HG03045 (cell line): ENCODE measurements around the gene LMCD1.

Experiments used
- ATAC-seq: cut with Tn5 transposase; IDR thresholded peaks from one replicate; pipeline ENCODE4 v1.9.1; 2021; ENCODE audit warnings: mild to moderate bottlenecking, moderate library complexity; ENCODE audit not compliant: unreplicated experiment

Gene LMCD1

GRCh38 chr3:8482960-8483665 is 18.5 kb upstream of the LMCD1 start:
- ATAC-seq, result no peak

- ATAC-seq, result no peak
Measured at GRCh38 chr3:8484409-8485140, 17.0 kb upstream of the LMCD1 start.

- no peak for ATAC-seq
Measured at GRCh38 chr3:8485141-8485870, 16.3 kb upstream of the LMCD1 start.

DNA sequence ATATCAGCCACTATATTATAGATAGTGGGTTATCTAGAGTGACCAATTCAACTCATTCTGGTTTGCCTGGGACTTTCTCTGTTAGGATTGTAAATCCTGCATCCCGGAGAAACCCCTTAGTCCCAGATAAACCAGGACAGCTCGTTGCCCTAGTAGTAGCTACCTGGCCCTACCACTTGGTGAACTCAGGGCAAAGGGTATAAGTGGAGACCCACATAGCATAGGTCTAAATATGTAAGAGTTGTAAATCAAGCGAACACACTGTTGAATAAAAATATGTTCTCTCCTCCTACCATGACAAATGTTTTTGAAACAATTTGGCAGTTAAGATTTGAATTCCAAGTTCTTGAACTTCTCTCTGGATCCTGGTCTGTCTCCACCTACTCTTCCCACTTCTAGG is 15.7 kb upstream of the LMCD1 start:
- no peak for ATAC-seq

- no peak for ATAC-seq
Measured at GRCh38 chr3:8486434-8486833, 15.2 kb upstream of the LMCD1 start.

DNA sequence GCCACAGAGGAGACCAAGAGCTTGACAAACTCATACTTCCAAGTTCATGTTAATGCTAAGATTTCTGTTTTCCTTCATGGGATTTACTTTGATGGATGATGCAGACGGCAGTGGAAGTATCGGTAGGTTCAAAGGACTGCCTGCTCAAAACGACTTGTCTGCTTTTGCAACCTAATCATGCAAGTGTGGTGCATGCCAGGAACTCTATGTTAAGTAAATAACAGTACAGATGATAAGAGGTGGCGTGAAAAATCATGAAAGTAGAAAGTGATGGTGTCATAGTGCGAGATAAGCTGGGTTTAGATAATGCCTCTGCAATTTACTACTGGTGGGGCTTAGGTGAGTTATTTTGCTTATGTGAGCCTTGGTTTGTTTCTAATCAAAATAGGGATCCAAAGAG is 14.7 kb upstream of the LMCD1 start:
- ATAC-seq, result no peak

DNA sequence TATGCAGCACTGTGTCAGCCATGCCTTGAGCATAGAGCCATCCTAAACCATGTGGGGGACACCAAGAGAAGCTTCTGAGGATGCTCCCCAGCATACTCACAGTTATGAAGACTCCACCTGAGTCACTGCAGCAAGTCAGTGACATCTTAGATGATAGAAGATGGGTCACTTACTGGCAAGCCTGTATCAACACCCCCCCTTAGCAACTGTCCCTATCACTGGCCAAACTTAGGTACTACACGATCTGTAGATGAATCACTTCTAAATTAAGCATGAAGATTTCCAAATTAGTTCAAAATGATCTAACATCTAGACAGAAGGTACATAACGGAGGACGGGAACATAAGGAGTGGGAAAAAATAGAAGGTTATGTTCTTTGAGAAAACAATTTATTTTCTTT is 13.2 kb upstream of the LMCD1 start:
- ATAC-seq, result no peak

- ATAC-seq, result no peak
Measured at GRCh38 chr3:8488877-8489276, 12.7 kb upstream of the LMCD1 start.

- no peak for ATAC-seq
Measured at GRCh38 chr3:8489278-8489792, 12.3 kb upstream of the LMCD1 start.

DNA sequence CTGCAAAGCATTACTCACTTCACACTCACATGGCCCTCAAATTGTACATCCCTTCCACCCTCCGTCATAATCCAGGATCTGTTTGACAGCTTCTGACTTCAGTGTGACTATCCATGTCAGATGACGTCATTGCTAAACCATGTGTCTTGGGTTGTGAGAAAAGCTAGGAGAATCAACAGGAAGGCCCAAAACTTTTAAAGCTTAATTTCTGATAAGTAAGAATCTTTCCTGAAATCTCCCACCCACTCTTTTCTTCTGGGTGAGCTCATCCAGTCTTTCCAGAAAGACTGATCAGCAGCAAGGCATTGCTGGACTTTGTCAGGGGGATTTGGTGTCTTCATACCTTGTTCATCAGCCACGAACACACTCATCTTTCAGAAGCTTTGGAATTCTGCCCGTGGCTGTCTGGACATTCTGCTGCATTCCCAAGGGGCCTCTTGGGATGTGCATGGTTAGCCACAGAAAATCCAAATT is 11.5 kb upstream of the LMCD1 start:
- ATAC-seq, result no peak

DNA sequence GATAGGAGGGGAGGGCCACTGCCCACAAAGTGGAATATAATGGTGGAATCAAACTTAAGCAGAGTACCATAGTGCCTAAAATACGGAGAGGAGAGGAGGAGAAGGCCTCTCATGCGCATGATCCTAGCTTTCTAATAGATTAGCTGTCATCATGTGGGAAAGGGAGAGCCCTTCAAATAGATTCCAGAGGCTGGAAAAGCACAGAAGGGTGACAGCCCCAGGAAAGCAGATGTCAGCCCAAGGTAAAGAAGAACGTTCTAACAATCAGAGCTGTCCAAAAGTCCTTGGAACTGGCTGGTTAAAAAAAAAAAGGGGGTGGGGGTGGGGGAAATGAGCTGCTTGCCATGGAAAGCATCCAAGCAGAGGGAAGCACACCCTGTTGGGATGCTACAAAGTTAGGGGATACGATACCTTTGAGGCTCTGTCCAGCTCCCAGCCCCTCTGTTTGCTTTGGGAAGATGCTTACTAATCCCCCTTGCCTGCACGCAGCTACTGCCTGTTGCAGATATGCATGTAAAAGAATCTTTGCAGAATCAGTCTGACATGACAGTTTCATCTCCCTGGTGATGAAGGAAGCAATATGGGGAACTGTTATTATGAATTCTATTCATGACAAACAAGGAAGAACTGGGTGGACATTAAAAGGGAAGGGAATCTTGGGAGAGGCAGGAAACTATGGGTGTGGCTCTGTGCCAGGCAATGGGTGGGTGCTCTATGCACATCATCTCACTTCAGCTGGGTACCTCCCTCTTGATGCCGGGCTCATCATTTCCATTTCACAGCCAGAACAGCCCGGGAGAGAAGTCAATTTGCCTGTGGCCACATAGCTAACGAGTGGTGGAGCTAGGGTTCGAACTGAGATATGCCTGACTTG is 10.1 kb upstream of the LMCD1 start:
- no peak for ATAC-seq

- no peak for ATAC-seq
Measured at GRCh38 chr3:8492744-8493511, 8.7 kb upstream of the LMCD1 start.

DNA sequence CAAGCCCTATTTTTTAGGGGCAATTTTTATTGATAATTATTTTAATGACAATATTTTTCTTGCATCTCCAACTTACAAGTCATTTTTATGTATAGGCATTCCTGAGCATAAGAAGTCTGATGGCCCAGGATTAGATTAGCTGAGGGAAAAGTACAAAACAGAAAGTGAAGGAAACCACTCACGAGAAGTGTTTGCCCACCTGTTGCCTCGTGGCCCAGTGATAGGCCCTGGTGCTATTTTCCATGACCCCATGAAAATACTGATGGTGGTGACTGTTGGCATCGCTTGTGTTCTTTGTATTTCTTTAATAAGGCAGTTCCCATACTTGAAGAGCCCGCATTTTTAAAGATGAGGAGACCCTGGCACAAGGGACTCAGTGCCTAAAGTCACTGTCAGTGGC is 7.9 kb upstream of the LMCD1 start:
- no peak for ATAC-seq

DNA sequence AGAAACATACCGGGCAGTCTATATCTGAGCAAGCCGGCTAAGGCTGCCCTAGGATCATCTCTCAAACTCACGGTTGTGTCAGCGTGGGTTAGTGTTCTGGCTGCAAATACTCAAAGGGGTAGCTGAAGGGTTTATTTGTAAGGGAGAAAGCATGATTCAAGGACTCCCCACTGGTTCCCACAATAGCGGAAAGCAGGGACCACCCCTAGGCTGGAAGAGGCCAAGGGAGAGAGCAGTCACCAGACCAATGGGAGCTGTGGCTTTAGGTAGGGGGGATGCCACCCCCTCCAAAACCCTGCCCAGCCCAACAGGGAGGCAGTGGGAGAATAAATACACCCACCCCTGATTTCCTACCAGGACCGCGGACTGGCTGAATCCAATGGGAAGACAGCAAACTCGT is 7.3 kb upstream of the LMCD1 start:
- no peak for ATAC-seq

DNA sequence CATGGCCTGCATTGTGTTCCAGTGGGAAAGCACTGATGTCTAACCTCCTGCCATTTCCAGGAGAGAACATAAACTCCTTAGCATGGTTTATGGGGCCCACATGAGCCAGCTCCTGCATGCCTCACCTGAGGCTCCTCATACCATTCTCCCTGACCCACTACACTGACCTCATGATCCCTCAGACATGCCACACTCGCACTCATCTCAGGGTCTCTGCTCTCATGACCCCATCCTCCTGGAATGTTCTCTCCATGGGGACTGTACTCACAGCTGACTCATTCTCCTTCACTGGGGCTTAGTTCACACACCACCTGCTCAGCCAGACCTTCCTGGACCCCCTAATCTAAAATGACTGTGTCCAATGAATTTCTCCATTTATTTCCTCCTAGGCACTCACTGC is 4.0 kb upstream of the LMCD1 start:
- no peak for ATAC-seq

GRCh38 chr3:8499181-8499611 is 2.4 kb upstream of the LMCD1 start:
- no peak for ATAC-seq

DNA sequence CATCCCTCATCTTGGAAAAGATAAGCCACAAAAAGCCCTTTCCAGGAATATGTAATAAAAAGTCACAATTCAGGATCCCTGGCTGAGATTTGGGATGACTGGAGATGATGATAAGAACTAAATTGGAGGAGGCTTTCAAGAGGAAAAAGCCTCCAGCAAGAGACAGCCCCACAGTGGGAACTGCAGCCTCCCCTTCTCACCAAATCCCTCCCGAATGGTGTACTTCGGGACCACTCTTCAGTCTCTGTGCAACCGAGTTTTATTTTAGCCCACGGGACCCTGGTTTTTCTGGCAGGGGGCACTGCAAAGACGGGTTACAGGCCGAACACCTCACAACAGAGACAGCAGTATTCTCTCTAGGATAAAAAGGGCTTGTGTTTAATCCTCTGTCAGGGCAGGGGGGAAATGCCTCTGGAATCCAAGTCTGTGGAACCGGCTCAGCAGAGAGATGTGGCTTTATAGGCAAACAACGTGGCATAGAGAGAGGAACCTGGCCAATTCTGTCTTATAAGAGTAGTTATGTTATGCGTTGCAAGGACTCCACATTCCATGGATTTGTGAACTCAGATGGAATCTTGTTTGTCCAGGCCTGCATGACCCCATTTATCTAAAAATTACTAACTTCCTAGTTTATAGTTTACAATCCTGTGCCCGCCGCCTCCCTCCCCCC is 1.2 kb upstream of the LMCD1 start:
- ATAC-seq, result no peak

GRCh38 chr3:8500989-8501370 is 643 bp upstream of the LMCD1 start:
- ATAC-seq, result no peak

- ATAC-seq, result no peak
Measured at GRCh38 chr3:8503461-8503860, 1.8 kb downstream of the LMCD1 start.
